Measurements from ENCODE around the gene TDRD12. TPM values are rescaled to one million over a fixed set of nuclear protein-coding genes. Genes with fewer than 3 reads are reported as not detected.

Gene TDRD12
- total RNA-seq, 1 donor from 2014 or later: 0.07 TPM

- H3K36me3 ChIP-seq: no peaks in the 10 kb centered on the region
- H3K9me3 ChIP-seq (ENCODE audit: low read depth): no peaks in the 10 kb centered on the region
- H3K36me3 Mint-ChIP-seq: peaks cover 6% of the 10 kb centered on the region
- no peak overlapping the region for H3K27ac Mint-ChIP-seq
- no peaks in the 10 kb centered on the region for H3F3A ChIP-seq (ENCODE audit: low read depth)
- no peak for DNase-seq (ENCODE audit: low spot score)
- no peak overlapping the region for H3K4me3 Mint-ChIP-seq
- no peak overlapping the region for H3K27ac ChIP-seq
- H3K9me3 Mint-ChIP-seq: no peaks in the 10 kb centered on the region
- H3K4me2 ChIP-seq: no peak overlapping the region
- no peaks in the 10 kb centered on the region for H3K27me3 ChIP-seq
- no peak overlapping the region for H2AFZ ChIP-seq (replicated peaks)
- no peak overlapping the region for H3K9ac ChIP-seq
- peaks cover 6% of the 10 kb centered on the region for H3K4me1 Mint-ChIP-seq
- H4K20me1 ChIP-seq (ENCODE audit: low read depth): no peaks in the 10 kb centered on the region
- H3K4me1 ChIP-seq: peaks cover 4% of the 10 kb centered on the region
- no peak overlapping the region for H3K4me3 ChIP-seq
- peaks cover 3% of the 10 kb centered on the region for H3K27me3 Mint-ChIP-seq (ENCODE audit: insufficient read depth, low read depth)
- no peaks in the 10 kb centered on the region for H3K79me2 ChIP-seq (ENCODE audit: low read depth)
- TF ChIP-seq EZH2 (IDR thresholded peaks at IDR 0.05) (no peak), EZH2phosphoT487 (IDR thresholded peaks at IDR 0.05) (no peak)
- TF ChIP-seq, protein P1, sequence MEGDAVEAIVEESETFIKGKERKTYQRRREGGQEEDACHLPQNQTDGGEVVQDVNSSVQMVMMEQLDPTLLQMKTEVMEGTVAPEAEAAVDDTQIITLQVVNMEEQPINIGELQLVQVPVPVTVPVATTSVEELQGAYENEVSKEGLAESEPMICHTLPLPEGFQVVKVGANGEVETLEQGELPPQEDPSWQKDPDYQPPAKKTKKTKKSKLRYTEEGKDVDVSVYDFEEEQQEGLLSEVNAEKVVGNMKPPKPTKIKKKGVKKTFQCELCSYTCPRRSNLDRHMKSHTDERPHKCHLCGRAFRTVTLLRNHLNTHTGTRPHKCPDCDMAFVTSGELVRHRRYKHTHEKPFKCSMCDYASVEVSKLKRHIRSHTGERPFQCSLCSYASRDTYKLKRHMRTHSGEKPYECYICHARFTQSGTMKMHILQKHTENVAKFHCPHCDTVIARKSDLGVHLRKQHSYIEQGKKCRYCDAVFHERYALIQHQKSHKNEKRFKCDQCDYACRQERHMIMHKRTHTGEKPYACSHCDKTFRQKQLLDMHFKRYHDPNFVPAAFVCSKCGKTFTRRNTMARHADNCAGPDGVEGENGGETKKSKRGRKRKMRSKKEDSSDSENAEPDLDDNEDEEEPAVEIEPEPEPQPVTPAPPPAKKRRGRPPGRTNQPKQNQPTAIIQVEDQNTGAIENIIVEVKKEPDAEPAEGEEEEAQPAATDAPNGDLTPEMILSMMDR (IDR thresholded peaks at IDR 0.05): no peak
These were observed 155.0 kb downstream of the TDRD12 start for GRCh38 chr19:32874605-32875004.

GRCh38 chr19:32875428-32875827 lies 155.9 kb downstream of the TDRD12 start:
- Mint-ChIP-seq H3K27me3 (ENCODE audit: insufficient read depth, low read depth) (peaks cover 3% of the 10 kb centered on the region), H3K36me3 (peaks cover 9% of the 10 kb centered on the region), H3K9me3 (no peaks in the 10 kb centered on the region), H3K4me1 (peaks cover 6% of the 10 kb centered on the region), H3K4me3 (no peak overlapping the region), H3K27ac (no peak overlapping the region)
- TF ChIP-seq, protein P1 (IDR thresholded peaks at IDR 0.05): no peak
- no peak for TF ChIP-seq EZH2phosphoT487 (IDR thresholded peaks at IDR 0.05)
- no peak for TF ChIP-seq EZH2 (IDR thresholded peaks at IDR 0.05)
- H3K4me2 ChIP-seq: no peak overlapping the region
- H3K27me3 ChIP-seq: no peaks in the 10 kb centered on the region
- H3K4me1 ChIP-seq: peaks cover 4% of the 10 kb centered on the region
- no peaks in the 10 kb centered on the region for H3F3A ChIP-seq (ENCODE audit: low read depth)
- H2AFZ ChIP-seq (replicated peaks): no peak overlapping the region
- H3K9ac ChIP-seq: no peak overlapping the region
- H4K20me1 ChIP-seq (ENCODE audit: low read depth): no peaks in the 10 kb centered on the region
- no peaks in the 10 kb centered on the region for H3K36me3 ChIP-seq
- no peaks in the 10 kb centered on the region for H3K9me3 ChIP-seq (ENCODE audit: low read depth)
- DNase-seq (ENCODE audit: low spot score): peak; percentile 54
- H3K4me3 ChIP-seq: no peak overlapping the region
- H3K79me2 ChIP-seq (ENCODE audit: low read depth): no peaks in the 10 kb centered on the region
- H3K27ac ChIP-seq: no peak overlapping the region

- H3K4me3 ChIP-seq: no peak overlapping the region
- H3F3A ChIP-seq (ENCODE audit: low read depth): no peaks in the 10 kb centered on the region
- H3K9me3 ChIP-seq (ENCODE audit: low read depth): no peaks in the 10 kb centered on the region
- H3K4me2 ChIP-seq: no peak overlapping the region
- no peaks in the 10 kb centered on the region for H4K20me1 ChIP-seq (ENCODE audit: low read depth)
- peaks cover 9% of the 10 kb centered on the region for H3K36me3 Mint-ChIP-seq
- no peak for DNase-seq (ENCODE audit: low spot score)
- H3K4me1 ChIP-seq: peaks cover 4% of the 10 kb centered on the region
- no peak overlapping the region for H3K9ac ChIP-seq
- H3K9me3 Mint-ChIP-seq: no peaks in the 10 kb centered on the region
- no peak overlapping the region for H2AFZ ChIP-seq (replicated peaks)
- H3K79me2 ChIP-seq (ENCODE audit: low read depth): no peaks in the 10 kb centered on the region
- TF ChIP-seq, protein P1 (IDR thresholded peaks at IDR 0.05): no peak
- TF ChIP-seq EZH2 (IDR thresholded peaks at IDR 0.05): no peak
- TF ChIP-seq EZH2phosphoT487 (IDR thresholded peaks at IDR 0.05): no peak
- H3K4me3 Mint-ChIP-seq: no peak overlapping the region
- peaks cover 4% of the 10 kb centered on the region for H3K27me3 Mint-ChIP-seq (ENCODE audit: insufficient read depth, low read depth)
- H3K27ac ChIP-seq: no peak overlapping the region
- H3K4me1 Mint-ChIP-seq: peaks cover 6% of the 10 kb centered on the region
- peak overlapping the region; percentile 72 for H3K27ac Mint-ChIP-seq
- no peaks in the 10 kb centered on the region for H3K27me3 ChIP-seq
- H3K36me3 ChIP-seq: no peaks in the 10 kb centered on the region
These were observed 156.8 kb downstream of the TDRD12 start for GRCh38 chr19:32876236-32876918.
